Gastrocnemius medialis (tissue), 4 donors: Measurements from ENCODE around the gene MYL7.

Source experiments
- CTCF ChIP-seq, 5 experiments: fragments of 450-650 bp in 3 of 5; fragments of 200-600 bp in 2 of 5; sonication (generic) in 2 of 5; IDR thresholded peaks in 4 of 5; conservative IDR thresholded peaks in 1 of 5; 1 replicate in 4 of 5; 2 replicates in 1 of 5; pipeline ENCODE4 v1.5.1; 2016 to 2019; ENCODE audit warnings: antibody characterized with exemption in 5 of 5, mild to moderate bottlenecking in 3 of 5, moderate library complexity in 3 of 5
- POLR2A ChIP-seq, 2 donors: fragments of 450-650 bp; IDR thresholded peaks; one replicate each; pipeline ENCODE4 v1.6.1; 2017; ENCODE audit warnings: antibody characterized with exemption in 2 of 2, mild to moderate bottlenecking in 2 of 2, moderate library complexity in 2 of 2

GRCh38 chr7:44112231-44112996, 28.7 kb downstream of the MYL7 start:
- TF ChIP-seq CTCF (IDR thresholded peaks at IDR 0.05 in 4 of 5, conservative IDR thresholded peaks at IDR 0.05 in 1 of 5) (no peak), POLR2A (IDR thresholded peaks at IDR 0.05) (no peak)
